Adrenal gland (tissue), 5 donors: ENCODE measurements around the gene ZNF273.

Experiments used
- CTCF ChIP-seq, 6 experiments: fragments of 450-650 bp in 4 of 6; fragments of 200-600 bp in 2 of 6; sonication (generic) in 1 of 6; IDR thresholded peaks; 1 replicate in 5 of 6; 2 replicates in 1 of 6; pipeline versions ENCODE4 v1.5.1 to v1.8.0; 2016 to 2021; ENCODE audit warnings: antibody characterized with exemption in 6 of 6, mild to moderate bottlenecking in 2 of 6, moderate library complexity in 1 of 6
- POLR2A ChIP-seq, 2 donors: fragments of 450-650 bp; IDR thresholded peaks; one replicate each; pipeline ENCODE4 v1.6.1; 2017; ENCODE audit warnings: antibody characterized with exemption in 2 of 2, mild to moderate bottlenecking in 2 of 2, moderate library complexity in 1 of 2
- donor health status: DM: no; HTN: no; CAD: no.

GRCh38 chr7:64904008-64904407, 935 bp downstream of the ZNF273 start:
- TF ChIP-seq CTCF (IDR thresholded peaks at IDR 0.05) = no peak
- TF ChIP-seq POLR2A (IDR thresholded peaks at IDR 0.05) = no peak
